HepG2 (cell line): ENCODE data around the gene OR1I1.

Experiments
- NFE2L1 ChIP-seq: sonication (generic); formaldehyde crosslinking; IDR thresholded peaks from 2 replicates; pipeline ENCODE4 v1.4.0; 2020; ENCODE audit warnings: missing genetic modification reagents, mild to moderate bottlenecking, borderline replicate concordance
- POLR2AphosphoS5 ChIP-seq: IDR thresholded peaks from 2 replicates; pipeline ENCODE4 v1.6.1; 2012; ENCODE audit warnings: low read depth, low read length
- RFXANK ChIP-seq: IDR thresholded peaks from 2 replicates; pipeline ENCODE4 v1.6.1; 2016
- STAG1 ChIP-seq: sonication (generic); formaldehyde crosslinking; IDR thresholded peaks from 2 replicates; pipeline ENCODE4 v1.4.0; 2020; ENCODE audit warnings: missing genetic modification reagents
- ZNF770 ChIP-seq: sonication (generic); formaldehyde crosslinking; IDR thresholded peaks from 2 replicates; pipeline ENCODE4 v1.5.0; 2020; ENCODE audit warnings: mild to moderate bottlenecking, missing genetic modification reagents

GRCh38 chr19:15114153-15114540, 32.1 kb downstream of the OR1I1 start:
- TF ChIP-seq ZNF770 (CRISPR knock-in tag) = no peak
- no peak for TF ChIP-seq NFE2L1 (CRISPR knock-in tag)
- TF ChIP-seq STAG1 = no peak
- TF ChIP-seq RFXANK (CRISPR knock-in tag) = no peak
- TF ChIP-seq POLR2AphosphoS5 = no peak
